HG03558 (cell line): ENCODE measurements around the gene RSF1.
"Not testable (repeated sequence)": the region's sequence is repeated elsewhere in the genome, so short reads cannot be mapped to it uniquely, and the experiment has no call there.

ENCODE experiments used
- ATAC-seq: cut with Tn5 transposase; IDR thresholded peaks from one replicate; pipeline ENCODE4 v1.9.1; 2021; ENCODE audit warnings: moderate number of reproducible peaks; ENCODE audit not compliant: unreplicated experiment; ENCODE audit errors: extremely low read depth

The RSF1 gene

DNA sequence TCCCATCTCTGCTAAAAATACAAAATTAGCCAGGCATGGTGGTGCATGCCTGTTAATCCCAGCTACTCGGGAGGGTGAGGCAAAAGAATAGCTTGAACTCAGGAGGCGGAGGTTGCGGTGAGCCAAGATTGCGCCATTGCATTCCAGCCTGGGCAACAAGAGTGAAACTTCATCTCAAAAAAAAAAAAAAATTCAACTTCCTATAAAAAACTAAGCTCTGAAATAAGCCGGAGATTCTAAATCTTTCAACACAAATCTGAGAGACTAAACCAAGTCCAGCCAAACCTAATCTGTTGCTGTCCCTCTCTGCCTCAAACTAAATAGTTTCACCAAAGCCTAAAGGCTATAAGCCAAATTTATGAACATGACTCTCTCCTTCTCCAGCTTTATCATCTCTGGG lies 186.6 kb downstream of the RSF1 start:
- not testable (repeated sequence) for ATAC-seq

- ATAC-seq, result no peak
Observed at GRCh38 chr11:77630157-77630710, 190.3 kb downstream of the RSF1 start.

DNA sequence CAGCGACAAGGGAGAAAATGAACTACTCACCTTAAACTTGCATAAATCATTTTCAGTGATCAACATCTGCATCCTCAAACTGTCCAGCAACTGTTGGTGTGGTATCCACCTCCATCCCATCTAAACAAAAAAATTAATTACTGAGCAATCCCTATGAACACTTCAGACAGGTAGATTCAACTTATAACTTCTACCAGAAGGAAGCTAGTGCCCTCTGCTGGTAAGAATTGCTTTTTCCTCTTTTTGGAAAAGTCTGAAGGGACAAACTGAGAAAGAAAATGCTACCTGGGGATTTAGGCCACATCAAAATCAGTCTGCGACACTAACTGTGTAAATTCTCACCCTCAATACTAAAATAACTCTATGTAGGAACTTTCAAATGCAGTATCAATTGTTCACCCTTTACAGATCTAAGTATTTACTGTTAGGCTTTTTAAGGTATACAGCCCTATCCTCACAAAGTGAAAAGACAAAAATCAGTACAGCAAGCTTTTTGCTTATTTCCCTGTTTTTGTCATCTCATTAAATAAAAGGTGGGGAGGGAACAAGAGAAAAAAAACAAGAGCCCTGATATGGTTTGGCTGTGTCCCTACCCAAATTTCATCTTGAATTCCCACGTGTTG lies 200.8 kb downstream of the RSF1 start:
- ATAC-seq, result no peak

- ATAC-seq, result no peak
Observed at GRCh38 chr11:77617892-77618291, 202.6 kb downstream of the RSF1 start.

GRCh38 chr11:77611921-77612320 lies 208.6 kb downstream of the RSF1 start:
- ATAC-seq, result no peak
